Stomach (tissue), 4 donors: ENCODE measurements around the gene DCDC2B.

Experiments used
- CTCF ChIP-seq, 7 experiments: fragments of 450-650 bp in 4 of 7; fragments of 200-600 bp in 3 of 7; sonication (generic) in 3 of 7; IDR thresholded peaks; one replicate each; pipeline ENCODE4 v1.5.1; 2016 to 2019; ENCODE audit warnings: antibody characterized with exemption in 7 of 7, control low read depth in 2 of 7, mild to moderate bottlenecking in 1 of 7
- EP300 ChIP-seq: sonication (generic); formaldehyde crosslinking; IDR thresholded peaks from one replicate; pipeline ENCODE4 v1.6.1; 2017; ENCODE audit warnings: antibody characterized with exemption
- POLR2A ChIP-seq, 4 donors: fragments of 450-650 bp; IDR thresholded peaks; one replicate each; pipeline ENCODE4 v1.6.1; 2016; ENCODE audit warnings: antibody characterized with exemption in 4 of 4, control low read depth in 2 of 4, mild to moderate bottlenecking in 1 of 4, moderate library complexity in 1 of 4
- POLR2AphosphoS5 ChIP-seq, 3 donors: sonication (generic); formaldehyde crosslinking; IDR thresholded peaks; one replicate each; pipeline ENCODE4 v1.6.1; 2016; ENCODE audit warnings: antibody characterized with exemption in 3 of 3

GRCh38 chr1:32250893-32251716, 42.2 kb downstream of the DCDC2B start, which contains the start of gene LCK:
- TF ChIP-seq CTCF (IDR thresholded peaks at IDR 0.05) = no peak
- TF ChIP-seq POLR2A (IDR thresholded peaks at IDR 0.05) = peak in 1 of 4 donors; percentile 11
- no peak for TF ChIP-seq POLR2AphosphoS5 (IDR thresholded peaks at IDR 0.05)
- no peak for TF ChIP-seq EP300
